ENCODE results near the gene AGPAT4. TPM values are rescaled to one million over a fixed set of nuclear protein-coding genes. Genes with fewer than 3 reads are reported as not detected.
"Not testable (repeated sequence)": the region's sequence is repeated elsewhere in the genome, so short reads cannot be mapped to it uniquely, and the experiment has no call there.

The AGPAT4 gene
- total RNA-seq, 1 donor from 2014 or later: 7.8 TPM

GRCh38 chr6:161195386-161195785 lies 78.5 kb downstream of the AGPAT4 start:
- intact Hi-C loops (cut with micrococcal nuclease): no loop called here
- H3K9me3 Mint-ChIP-seq: peaks cover 17% of the 10 kb centered on the region
- H3K27me3 Mint-ChIP-seq (ENCODE audit: insufficient read depth): no peaks in the 10 kb centered on the region
- DNase-seq (ENCODE audit: low spot score): no peak
- H3K4me1 Mint-ChIP-seq (ENCODE audit: low read depth): no peaks in the 10 kb centered on the region
- no peak overlapping the region for H3K27ac Mint-ChIP-seq
- H3K36me3 Mint-ChIP-seq (ENCODE audit: low read depth): peaks cover 6% of the 10 kb centered on the region
- no peak overlapping the region for H3K4me3 Mint-ChIP-seq

- Mint-ChIP-seq H3K36me3 (ENCODE audit: low read depth) (peaks cover 2% of the 10 kb centered on the region), H3K4me3 (no peak overlapping the region), H3K4me1 (ENCODE audit: low read depth) (no peaks in the 10 kb centered on the region), H3K9me3 (peaks cover 17% of the 10 kb centered on the region), H3K27me3 (ENCODE audit: insufficient read depth) (no peaks in the 10 kb centered on the region), H3K27ac (no peak overlapping the region)
- DNase-seq (ENCODE audit: low spot score): no peak
- intact Hi-C loops (cut with micrococcal nuclease): no loop called here
Observed at GRCh38 chr6:161194374-161194773, 79.5 kb downstream of the AGPAT4 start.

- Mint-ChIP-seq H3K4me3 (no peak overlapping the region), H3K4me1 (ENCODE audit: low read depth) (no peaks in the 10 kb centered on the region), H3K27ac (no peak overlapping the region), H3K9me3 (peaks cover 17% of the 10 kb centered on the region), H3K27me3 (ENCODE audit: insufficient read depth) (no peaks in the 10 kb centered on the region), H3K36me3 (ENCODE audit: low read depth) (peaks cover 2% of the 10 kb centered on the region)
- intact Hi-C loops (cut with micrococcal nuclease): no loop called here
- no peak for DNase-seq (ENCODE audit: low spot score)
Observed at GRCh38 chr6:161192636-161193411, 81.0 kb downstream of the AGPAT4 start.

- peaks cover 5% of the 10 kb centered on the region for H3K4me1 Mint-ChIP-seq (ENCODE audit: low read depth)
- no peaks in the 10 kb centered on the region for H3K27me3 Mint-ChIP-seq (ENCODE audit: insufficient read depth)
- DNase-seq (ENCODE audit: low spot score): no peak
- no peak overlapping the region for H3K27ac Mint-ChIP-seq
- peaks cover 6% of the 10 kb centered on the region for H3K36me3 Mint-ChIP-seq (ENCODE audit: low read depth)
- peaks cover 17% of the 10 kb centered on the region for H3K9me3 Mint-ChIP-seq
- H3K4me3 Mint-ChIP-seq: no peak overlapping the region
- intact Hi-C loops (cut with micrococcal nuclease): no loop called here
Observed at GRCh38 chr6:161191671-161192070, 82.2 kb downstream of the AGPAT4 start.

- intact Hi-C loops (cut with micrococcal nuclease): no loop called here
- H3K9me3 Mint-ChIP-seq: peaks cover 17% of the 10 kb centered on the region
- no peaks in the 10 kb centered on the region for H3K27me3 Mint-ChIP-seq (ENCODE audit: insufficient read depth)
- no peak overlapping the region for H3K4me3 Mint-ChIP-seq
- H3K36me3 Mint-ChIP-seq (ENCODE audit: low read depth): peaks cover 11% of the 10 kb centered on the region
- H3K4me1 Mint-ChIP-seq (ENCODE audit: low read depth): peaks cover 11% of the 10 kb centered on the region
- no peak overlapping the region for H3K27ac Mint-ChIP-seq
- DNase-seq (ENCODE audit: low spot score): no peak
Observed at GRCh38 chr6:161191007-161191406, 82.9 kb downstream of the AGPAT4 start.

- no peak overlapping the region for H3K27ac Mint-ChIP-seq
- peaks cover 17% of the 10 kb centered on the region for H3K9me3 Mint-ChIP-seq
- H3K27me3 Mint-ChIP-seq (ENCODE audit: insufficient read depth): no peaks in the 10 kb centered on the region
- H3K36me3 Mint-ChIP-seq (ENCODE audit: low read depth): peaks cover 11% of the 10 kb centered on the region
- peaks cover 11% of the 10 kb centered on the region for H3K4me1 Mint-ChIP-seq (ENCODE audit: low read depth)
- H3K4me3 Mint-ChIP-seq: no peak overlapping the region
- intact Hi-C loops (cut with micrococcal nuclease): no loop called here
- no peak for DNase-seq (ENCODE audit: low spot score)
Observed at GRCh38 chr6:161189891-161190290, 84.0 kb downstream of the AGPAT4 start.

- Mint-ChIP-seq H3K36me3 (ENCODE audit: low read depth) (peaks cover 9% of the 10 kb centered on the region), H3K9me3 (peaks cover 8% of the 10 kb centered on the region)
- intact Hi-C loops (cut with micrococcal nuclease): no loop called here
Observed at GRCh38 chr6:161188547-161189465, 85.1 kb downstream of the AGPAT4 start.

GRCh38 chr6:161186173-161186769 lies 87.6 kb downstream of the AGPAT4 start:
- Mint-ChIP-seq H3K9me3 (peaks cover 4% of the 10 kb centered on the region), H3K4me3 (no peak overlapping the region), H3K27ac (no peak overlapping the region), H3K27me3 (ENCODE audit: insufficient read depth) (no peaks in the 10 kb centered on the region), H3K36me3 (ENCODE audit: low read depth) (peaks cover 9% of the 10 kb centered on the region), H3K4me1 (ENCODE audit: low read depth) (peaks cover 11% of the 10 kb centered on the region)
- no peak for DNase-seq (ENCODE audit: low spot score)
- intact Hi-C loops (cut with micrococcal nuclease): no loop called here

More at GRCh38 chr6:161188547-161189465, 85.1 kb downstream of the AGPAT4 start:
- Mint-ChIP-seq H3K4me1 (ENCODE audit: low read depth) (peaks cover 11% of the 10 kb centered on the region), H3K27ac (no peak overlapping the region), H3K4me3 (no peak overlapping the region), H3K27me3 (ENCODE audit: insufficient read depth) (no peaks in the 10 kb centered on the region)
- no peak for DNase-seq (ENCODE audit: low spot score)

- intact Hi-C loops (cut with micrococcal nuclease): no loop called here
- Mint-ChIP-seq H3K27ac (no peak overlapping the region), H3K27me3 (ENCODE audit: insufficient read depth) (no peaks in the 10 kb centered on the region), H3K9me3 (peaks cover 4% of the 10 kb centered on the region), H3K36me3 (ENCODE audit: low read depth) (peaks cover 5% of the 10 kb centered on the region), H3K4me1 (ENCODE audit: low read depth) (peaks cover under 1% of the 10 kb centered on the region), H3K4me3 (no peak overlapping the region)
- no peak for DNase-seq (ENCODE audit: low spot score)
Observed at GRCh38 chr6:161181121-161181520, 92.7 kb downstream of the AGPAT4 start.

- H3K4me3 Mint-ChIP-seq; H3K36me3 Mint-ChIP-seq (ENCODE audit: low read depth); H3K27me3 Mint-ChIP-seq (ENCODE audit: insufficient read depth); intact Hi-C loops (cut with micrococcal nuclease); H3K27ac Mint-ChIP-seq; H3K4me1 Mint-ChIP-seq (ENCODE audit: low read depth); DNase-seq (ENCODE audit: low spot score): not testable (repeated sequence)
- peaks cover 13% of the 10 kb centered on the region for H3K9me3 Mint-ChIP-seq
Observed at GRCh38 chr6:161178155-161178554, 95.7 kb downstream of the AGPAT4 start.

GRCh38 chr6:161176428-161176827 lies 97.4 kb downstream of the AGPAT4 start:
- H3K4me3 Mint-ChIP-seq; intact Hi-C loops (cut with micrococcal nuclease); H3K36me3 Mint-ChIP-seq (ENCODE audit: low read depth); H3K27ac Mint-ChIP-seq; H3K27me3 Mint-ChIP-seq (ENCODE audit: insufficient read depth); DNase-seq (ENCODE audit: low spot score); H3K4me1 Mint-ChIP-seq (ENCODE audit: low read depth): not testable (repeated sequence)
- H3K9me3 Mint-ChIP-seq: peaks cover 15% of the 10 kb centered on the region

- intact Hi-C loops (cut with micrococcal nuclease); H3K27me3 Mint-ChIP-seq (ENCODE audit: insufficient read depth); H3K4me3 Mint-ChIP-seq; DNase-seq (ENCODE audit: low spot score); H3K4me1 Mint-ChIP-seq (ENCODE audit: low read depth); H3K27ac Mint-ChIP-seq; H3K36me3 Mint-ChIP-seq (ENCODE audit: low read depth): not testable (repeated sequence)
- peaks cover 11% of the 10 kb centered on the region for H3K9me3 Mint-ChIP-seq
Observed at GRCh38 chr6:161172769-161173168, 101.1 kb downstream of the AGPAT4 start.

GRCh38 chr6:161171207-161171606 lies 102.7 kb downstream of the AGPAT4 start:
- Mint-ChIP-seq H3K4me3 (no peak overlapping the region), H3K9me3 (peaks cover 11% of the 10 kb centered on the region), H3K4me1 (ENCODE audit: low read depth) (peaks cover 4% of the 10 kb centered on the region), H3K36me3 (ENCODE audit: low read depth) (peaks cover 3% of the 10 kb centered on the region), H3K27ac (no peak overlapping the region), H3K27me3 (ENCODE audit: insufficient read depth) (no peaks in the 10 kb centered on the region)
- no peak for DNase-seq (ENCODE audit: low spot score)
- intact Hi-C loops (cut with micrococcal nuclease): no loop called here
